Stimulated activated CD8-positive, alpha-beta memory T cell treated with anti-CD3 and anti-CD28 coated beads, Interleukin-4, amount 100 ng/mL, for 1 hour (primary cell): ENCODE measurements around the gene MASP2.
"Not testable (repeated sequence)": the region's sequence is repeated elsewhere in the genome, so short reads cannot be mapped to it uniquely, and the experiment has no call there.

Experiments used
- DNase-seq, 2 donors: peaks; one replicate each; pipeline ENCODE4 v3.0.0-alpha.2; 2020; ENCODE audit warnings: low read depth in 2 of 2, low spot score in 1 of 2

MASP2 gene

GRCh38 chr1:11039351-11040104 is 7.5 kb downstream of the MASP2 start:
- no peak for DNase-seq

DNA sequence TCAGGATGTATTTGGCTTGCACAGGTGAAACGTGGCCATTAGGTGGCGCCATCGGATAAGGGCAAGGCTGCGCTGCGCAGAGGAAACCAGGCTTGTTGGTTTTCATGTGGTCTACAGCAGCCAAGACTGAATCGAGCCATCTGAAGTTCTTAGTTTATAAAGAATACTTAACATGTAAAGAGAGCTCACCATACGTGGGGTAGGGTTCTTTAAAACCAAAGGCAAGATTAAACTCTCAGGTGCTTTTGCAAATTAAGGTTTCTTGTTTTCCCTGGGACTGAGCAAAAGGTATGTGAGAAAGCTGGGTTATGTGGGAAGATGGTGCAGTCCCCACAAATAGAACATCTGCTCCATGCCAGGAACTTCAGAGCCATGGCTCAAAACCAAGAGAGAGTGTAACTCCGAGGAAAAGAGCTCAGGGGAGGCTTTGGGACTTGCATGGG is 9.3 kb downstream of the MASP2 start:
- peak; percentile 78 to 82 for DNase-seq

GRCh38 chr1:11037019-11037739 is 9.9 kb downstream of the MASP2 start:
- not testable (repeated sequence) for DNase-seq

DNA sequence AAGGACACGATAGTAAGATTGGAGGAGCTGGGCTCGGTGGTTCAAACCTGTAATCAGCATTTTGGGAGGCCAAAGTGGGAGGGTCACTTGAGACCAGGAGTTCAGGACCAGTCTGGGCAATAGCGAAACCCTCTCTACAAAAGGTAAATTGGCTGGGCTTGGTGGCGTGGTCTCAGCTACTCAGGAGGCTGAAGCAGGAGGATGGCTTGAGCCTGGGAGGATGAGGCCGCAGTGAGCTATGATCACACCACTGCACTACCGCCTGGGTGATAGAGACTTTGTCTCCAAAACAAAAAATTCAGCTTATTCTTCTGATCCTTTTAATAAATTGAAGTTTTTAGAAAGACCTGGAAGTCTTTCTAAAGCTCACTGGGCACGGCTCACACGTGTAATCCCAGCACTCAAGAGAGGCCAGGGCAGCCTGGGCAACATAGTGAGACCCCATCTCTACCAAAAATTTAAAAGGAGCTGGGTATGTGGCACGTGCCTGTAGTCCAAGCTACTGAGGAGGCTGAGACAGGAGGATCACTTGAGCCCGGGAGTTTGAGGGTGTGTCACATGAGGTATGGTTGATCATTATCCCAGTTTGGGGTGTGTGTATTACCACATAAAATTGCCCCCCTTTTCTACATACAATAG is 15.3 kb downstream of the MASP2 start:
- no peak for DNase-seq

DNA sequence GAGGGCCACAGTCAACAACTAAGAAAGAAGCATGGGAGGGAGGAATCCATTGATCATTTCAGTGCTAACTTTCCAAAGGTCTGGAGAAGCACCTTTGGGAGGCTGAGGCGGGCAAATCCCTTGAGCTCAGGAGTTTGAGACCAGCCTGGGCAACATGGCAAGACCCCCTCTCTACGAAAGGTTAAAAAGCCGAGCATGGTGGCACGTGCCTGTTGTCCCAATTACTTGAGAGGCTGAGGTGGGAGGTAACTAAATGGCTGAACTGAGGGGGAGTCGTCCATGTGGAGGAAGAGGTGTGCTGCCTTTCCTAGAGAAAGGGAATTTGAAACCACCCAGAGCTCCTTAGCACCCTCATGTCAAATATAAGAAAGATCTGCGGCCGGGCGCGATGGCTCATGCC is 16.2 kb downstream of the MASP2 start:
- no peak for DNase-seq

DNA sequence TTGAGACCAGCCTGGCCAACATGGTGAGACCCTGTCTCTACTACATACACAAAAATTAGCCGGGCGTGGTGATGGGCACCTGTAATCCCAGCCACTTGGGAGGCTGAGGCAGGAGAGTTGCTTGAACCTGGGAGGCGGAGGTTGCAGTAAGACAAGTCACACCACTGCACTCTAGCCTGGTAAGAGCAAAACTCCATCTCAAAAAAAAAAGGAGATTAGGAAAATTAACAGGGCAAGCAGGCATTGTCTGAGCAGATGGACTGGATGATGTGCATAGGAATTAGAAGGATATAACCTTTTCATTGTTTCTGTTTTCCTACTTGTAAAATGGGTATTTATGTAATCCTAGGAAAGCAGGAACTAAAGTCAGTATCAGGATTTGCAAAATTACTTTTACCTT is 19.0 kb downstream of the MASP2 start:
- DNase-seq, result no peak

DNA sequence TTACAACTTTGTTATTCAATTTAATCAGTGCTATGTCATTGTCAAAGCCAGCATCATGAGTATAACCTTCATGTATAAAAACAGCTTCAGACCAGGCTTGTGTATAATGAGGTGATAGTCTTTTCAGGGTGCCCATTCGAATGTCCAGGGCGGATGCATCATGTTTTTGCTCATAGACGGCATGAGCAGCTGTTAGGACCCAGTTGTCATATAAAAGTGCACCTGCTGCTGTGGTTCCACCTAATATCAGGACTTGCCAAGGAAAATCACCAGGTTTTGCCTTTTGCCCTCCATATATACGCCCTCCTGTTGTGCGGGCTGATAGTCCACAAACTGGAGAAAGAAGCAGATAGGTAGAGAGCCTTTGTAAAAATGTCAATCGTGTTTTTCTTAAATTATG is 19.7 kb downstream of the MASP2 start:
- no peak for DNase-seq

DNA sequence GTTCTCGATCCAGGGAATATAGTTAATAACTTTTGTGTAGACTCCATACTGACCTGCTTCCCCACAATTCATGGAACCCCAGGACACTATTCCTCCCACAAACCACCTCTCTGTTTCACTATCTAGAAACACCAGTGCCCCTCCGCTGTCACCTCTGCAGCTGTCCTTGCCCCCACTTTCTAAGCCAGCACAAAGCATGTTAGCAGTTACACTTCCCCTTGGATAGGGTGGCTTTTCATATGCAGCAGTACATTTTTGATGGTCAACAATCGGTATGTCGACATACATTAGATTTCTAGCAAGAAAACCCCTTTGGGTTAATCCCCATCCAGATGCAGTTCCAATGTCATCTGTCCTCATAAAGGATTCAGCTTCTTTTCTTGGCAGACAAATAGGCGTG is 20.1 kb downstream of the MASP2 start:
- DNase-seq, result no peak

GRCh38 chr1:11026052-11026451 is 21.0 kb downstream of the MASP2 start:
- DNase-seq, result no peak

GRCh38 chr1:11025618-11026017 is 21.4 kb downstream of the MASP2 start:
- DNase-seq, result no peak

- DNase-seq, result no peak
These were observed 22.2 kb downstream of the MASP2 start for GRCh38 chr1:11024874-11025203.

DNA sequence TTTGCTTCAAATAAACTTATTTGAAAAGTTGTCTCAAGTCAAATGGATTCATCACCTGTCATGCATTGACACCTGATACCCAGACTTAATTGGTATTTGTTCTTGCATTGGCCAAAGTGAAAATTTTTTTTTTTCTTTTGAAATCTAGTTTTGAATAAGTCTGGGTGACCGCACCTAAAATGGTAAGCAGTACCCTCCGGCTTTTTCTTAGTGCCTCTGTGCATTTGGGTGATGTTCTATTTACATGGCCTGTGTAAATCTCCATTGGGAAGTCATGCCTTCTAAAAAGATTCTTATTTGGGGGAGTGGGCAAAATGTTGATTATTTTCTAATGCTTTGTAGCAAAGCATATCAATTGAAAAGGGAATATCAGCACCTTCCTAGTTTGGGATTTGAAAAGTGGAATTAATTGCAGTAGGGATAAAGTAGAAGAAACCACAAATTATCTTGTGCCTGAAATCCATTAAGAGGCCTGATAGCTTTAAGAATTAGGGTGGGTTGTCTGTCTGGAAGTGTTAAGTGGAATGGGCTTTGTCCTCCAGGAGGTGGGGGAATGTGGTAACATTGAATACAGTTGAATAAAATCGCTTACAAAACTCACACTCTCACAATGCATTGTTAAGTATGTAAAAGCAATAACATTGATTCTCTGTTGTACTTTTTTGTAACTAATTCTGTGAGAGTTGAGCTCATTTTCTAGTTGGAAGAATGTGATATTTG is 22.7 kb downstream of the MASP2 start:
- DNase-seq, result no peak

- no peak for DNase-seq
These were observed 23.8 kb downstream of the MASP2 start for GRCh38 chr1:11023201-11023600.

DNA sequence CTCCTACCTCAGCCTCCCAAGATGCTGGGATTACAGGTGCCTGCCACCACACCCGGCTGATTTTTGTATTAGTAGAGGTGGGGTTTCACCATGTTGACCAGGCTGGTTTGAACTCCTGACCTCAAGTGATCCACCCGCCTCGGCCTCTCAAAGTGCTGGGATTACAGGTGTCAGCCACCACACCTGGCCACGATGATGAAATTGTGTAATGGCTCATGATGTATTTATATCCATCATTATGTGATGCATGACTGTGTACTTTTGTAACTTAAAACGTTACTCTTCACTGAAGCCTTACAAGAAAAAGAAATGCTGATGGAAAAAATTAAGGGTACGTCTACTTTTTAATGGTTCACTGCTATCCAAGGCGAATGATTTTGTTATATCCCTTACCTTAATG is 27.1 kb downstream of the MASP2 start:
- DNase-seq, result no peak

- not testable (repeated sequence) for DNase-seq
These were observed 27.7 kb downstream of the MASP2 start for GRCh38 chr1:11019358-11019757.

- DNase-seq, result no peak
These were observed 33.9 kb downstream of the MASP2 start for GRCh38 chr1:11013160-11013531.

GRCh38 chr1:11012260-11013159 is 34.5 kb downstream of the MASP2 start, which contains the start of gene TARDBP:
TARDBP (plus strand) TSS chr1:11012654; CDS start chr1:11013728, 1,074 bp downstream.
- peak; percentile 69 to 78 for DNase-seq

GRCh38 chr1:11000526-11000925 is 46.5 kb downstream of the MASP2 start:
- DNase-seq, result no peak

- no peak for DNase-seq
These were observed 50.9 kb downstream of the MASP2 start for GRCh38 chr1:10996100-10996499.

DNA sequence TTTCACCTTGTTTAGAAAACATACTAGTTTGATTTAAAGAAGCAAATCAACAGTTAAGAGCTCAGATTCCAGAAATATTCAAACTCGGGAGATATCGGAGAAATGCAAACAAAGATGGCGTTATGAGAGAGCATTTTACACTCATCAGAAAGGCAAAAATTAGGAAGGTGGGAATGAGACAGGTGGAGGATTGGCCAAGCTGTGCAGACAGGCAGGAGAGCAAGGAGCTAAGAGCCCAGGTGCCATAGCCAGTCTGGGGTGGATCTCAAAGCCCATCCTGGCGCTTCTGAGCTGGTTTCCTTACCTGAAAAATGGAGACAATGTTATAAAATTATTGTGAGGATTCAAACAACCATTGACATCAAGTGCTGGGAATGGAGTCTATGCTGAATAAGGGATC is 54.2 kb downstream of the MASP2 start:
- no peak for DNase-seq

GRCh38 chr1:10992004-10992403 is 55.0 kb downstream of the MASP2 start:
- not testable (repeated sequence) for DNase-seq
